ENCODE data around the gene DMWD. TPM values are rescaled to one million over a fixed set of nuclear protein-coding genes. Genes with fewer than 3 reads are reported as not detected.

DMWD gene
- total and polyA plus RNA-seq, 2 of the 13 experiments (the other 11 are each of a cell fraction or from before 2014, with no cell fraction given), result 10.3 to 14.9 TPM

DNA sequence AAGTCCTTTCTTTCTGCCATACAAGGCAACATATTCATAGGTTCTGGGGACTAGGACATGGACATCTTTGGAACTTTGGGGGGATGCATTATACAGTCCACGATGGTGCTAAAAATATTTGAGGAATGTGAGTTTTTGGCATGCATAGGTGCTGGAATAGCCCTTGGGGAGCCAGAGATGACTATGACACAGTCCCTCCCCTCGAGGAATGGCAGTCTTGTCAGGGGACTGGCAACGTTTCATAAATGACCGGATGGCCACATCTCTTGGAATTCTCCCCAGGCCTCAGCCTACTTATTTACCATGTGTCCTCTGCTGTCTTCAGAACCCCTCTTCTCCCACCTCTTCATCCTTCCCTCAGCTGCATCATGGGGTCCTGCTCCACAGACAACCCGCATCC is 45.8 kb downstream of the DMWD start (continued):
- TF ChIP-seq, protein P1, sequence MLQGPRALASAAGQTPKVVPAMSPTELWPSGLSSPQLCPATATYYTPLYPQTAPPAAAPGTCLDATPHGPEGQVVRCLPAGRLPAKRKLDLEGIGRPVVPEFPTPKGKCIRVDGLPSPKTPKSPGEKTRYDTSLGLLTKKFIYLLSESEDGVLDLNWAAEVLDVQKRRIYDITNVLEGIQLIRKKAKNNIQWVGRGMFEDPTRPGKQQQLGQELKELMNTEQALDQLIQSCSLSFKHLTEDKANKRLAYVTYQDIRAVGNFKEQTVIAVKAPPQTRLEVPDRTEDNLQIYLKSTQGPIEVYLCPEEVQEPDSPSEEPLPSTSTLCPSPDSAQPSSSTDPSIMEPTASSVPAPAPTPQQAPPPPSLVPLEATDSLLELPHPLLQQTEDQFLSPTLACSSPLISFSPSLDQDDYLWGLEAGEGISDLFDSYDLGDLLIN (CRISPR knock-in tag; IDR thresholded peaks at IDR 0.05; ENCODE audit: borderline replicate concordance), result no peak
- no peak for TF ChIP-seq MATR3 (CRISPR knock-in tag; IDR thresholded peaks at IDR 0.05)
- TF ChIP-seq, protein P2, sequence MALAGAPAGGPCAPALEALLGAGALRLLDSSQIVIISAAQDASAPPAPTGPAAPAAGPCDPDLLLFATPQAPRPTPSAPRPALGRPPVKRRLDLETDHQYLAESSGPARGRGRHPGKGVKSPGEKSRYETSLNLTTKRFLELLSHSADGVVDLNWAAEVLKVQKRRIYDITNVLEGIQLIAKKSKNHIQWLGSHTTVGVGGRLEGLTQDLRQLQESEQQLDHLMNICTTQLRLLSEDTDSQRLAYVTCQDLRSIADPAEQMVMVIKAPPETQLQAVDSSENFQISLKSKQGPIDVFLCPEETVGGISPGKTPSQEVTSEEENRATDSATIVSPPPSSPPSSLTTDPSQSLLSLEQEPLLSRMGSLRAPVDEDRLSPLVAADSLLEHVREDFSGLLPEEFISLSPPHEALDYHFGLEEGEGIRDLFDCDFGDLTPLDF (CRISPR knock-in tag; IDR thresholded peaks at IDR 0.05), result no peak
- TF ChIP-seq, protein P3, sequence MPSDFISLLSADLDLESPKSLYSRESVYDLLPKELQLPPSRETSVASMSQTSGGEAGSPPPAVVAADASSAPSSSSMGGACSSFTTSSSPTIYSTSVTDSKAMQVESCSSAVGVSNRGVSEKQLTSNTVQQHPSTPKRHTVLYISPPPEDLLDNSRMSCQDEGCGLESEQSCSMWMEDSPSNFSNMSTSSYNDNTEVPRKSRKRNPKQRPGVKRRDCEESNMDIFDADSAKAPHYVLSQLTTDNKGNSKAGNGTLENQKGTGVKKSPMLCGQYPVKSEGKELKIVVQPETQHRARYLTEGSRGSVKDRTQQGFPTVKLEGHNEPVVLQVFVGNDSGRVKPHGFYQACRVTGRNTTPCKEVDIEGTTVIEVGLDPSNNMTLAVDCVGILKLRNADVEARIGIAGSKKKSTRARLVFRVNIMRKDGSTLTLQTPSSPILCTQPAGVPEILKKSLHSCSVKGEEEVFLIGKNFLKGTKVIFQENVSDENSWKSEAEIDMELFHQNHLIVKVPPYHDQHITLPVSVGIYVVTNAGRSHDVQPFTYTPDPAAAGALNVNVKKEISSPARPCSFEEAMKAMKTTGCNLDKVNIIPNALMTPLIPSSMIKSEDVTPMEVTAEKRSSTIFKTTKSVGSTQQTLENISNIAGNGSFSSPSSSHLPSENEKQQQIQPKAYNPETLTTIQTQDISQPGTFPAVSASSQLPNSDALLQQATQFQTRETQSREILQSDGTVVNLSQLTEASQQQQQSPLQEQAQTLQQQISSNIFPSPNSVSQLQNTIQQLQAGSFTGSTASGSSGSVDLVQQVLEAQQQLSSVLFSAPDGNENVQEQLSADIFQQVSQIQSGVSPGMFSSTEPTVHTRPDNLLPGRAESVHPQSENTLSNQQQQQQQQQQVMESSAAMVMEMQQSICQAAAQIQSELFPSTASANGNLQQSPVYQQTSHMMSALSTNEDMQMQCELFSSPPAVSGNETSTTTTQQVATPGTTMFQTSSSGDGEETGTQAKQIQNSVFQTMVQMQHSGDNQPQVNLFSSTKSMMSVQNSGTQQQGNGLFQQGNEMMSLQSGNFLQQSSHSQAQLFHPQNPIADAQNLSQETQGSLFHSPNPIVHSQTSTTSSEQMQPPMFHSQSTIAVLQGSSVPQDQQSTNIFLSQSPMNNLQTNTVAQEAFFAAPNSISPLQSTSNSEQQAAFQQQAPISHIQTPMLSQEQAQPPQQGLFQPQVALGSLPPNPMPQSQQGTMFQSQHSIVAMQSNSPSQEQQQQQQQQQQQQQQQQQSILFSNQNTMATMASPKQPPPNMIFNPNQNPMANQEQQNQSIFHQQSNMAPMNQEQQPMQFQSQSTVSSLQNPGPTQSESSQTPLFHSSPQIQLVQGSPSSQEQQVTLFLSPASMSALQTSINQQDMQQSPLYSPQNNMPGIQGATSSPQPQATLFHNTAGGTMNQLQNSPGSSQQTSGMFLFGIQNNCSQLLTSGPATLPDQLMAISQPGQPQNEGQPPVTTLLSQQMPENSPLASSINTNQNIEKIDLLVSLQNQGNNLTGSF (CRISPR knock-in tag; IDR thresholded peaks at IDR 0.05), result no peak
- TF ChIP-seq PHF20 (CRISPR knock-in tag; IDR thresholded peaks at IDR 0.05), result no peak
- TF ChIP-seq NBN (conservative IDR thresholded peaks at IDR 0.05), result no peak
- TF ChIP-seq CEBPG (CRISPR knock-in tag; IDR thresholded peaks at IDR 0.05), result no peak
- TF ChIP-seq ZNF24 (IDR thresholded peaks at IDR 0.05), result no peak
- TF ChIP-seq RNF2 (conservative IDR thresholded peaks at IDR 0.05; ENCODE audit: low read depth), result no peak
- TF ChIP-seq, protein P4, sequence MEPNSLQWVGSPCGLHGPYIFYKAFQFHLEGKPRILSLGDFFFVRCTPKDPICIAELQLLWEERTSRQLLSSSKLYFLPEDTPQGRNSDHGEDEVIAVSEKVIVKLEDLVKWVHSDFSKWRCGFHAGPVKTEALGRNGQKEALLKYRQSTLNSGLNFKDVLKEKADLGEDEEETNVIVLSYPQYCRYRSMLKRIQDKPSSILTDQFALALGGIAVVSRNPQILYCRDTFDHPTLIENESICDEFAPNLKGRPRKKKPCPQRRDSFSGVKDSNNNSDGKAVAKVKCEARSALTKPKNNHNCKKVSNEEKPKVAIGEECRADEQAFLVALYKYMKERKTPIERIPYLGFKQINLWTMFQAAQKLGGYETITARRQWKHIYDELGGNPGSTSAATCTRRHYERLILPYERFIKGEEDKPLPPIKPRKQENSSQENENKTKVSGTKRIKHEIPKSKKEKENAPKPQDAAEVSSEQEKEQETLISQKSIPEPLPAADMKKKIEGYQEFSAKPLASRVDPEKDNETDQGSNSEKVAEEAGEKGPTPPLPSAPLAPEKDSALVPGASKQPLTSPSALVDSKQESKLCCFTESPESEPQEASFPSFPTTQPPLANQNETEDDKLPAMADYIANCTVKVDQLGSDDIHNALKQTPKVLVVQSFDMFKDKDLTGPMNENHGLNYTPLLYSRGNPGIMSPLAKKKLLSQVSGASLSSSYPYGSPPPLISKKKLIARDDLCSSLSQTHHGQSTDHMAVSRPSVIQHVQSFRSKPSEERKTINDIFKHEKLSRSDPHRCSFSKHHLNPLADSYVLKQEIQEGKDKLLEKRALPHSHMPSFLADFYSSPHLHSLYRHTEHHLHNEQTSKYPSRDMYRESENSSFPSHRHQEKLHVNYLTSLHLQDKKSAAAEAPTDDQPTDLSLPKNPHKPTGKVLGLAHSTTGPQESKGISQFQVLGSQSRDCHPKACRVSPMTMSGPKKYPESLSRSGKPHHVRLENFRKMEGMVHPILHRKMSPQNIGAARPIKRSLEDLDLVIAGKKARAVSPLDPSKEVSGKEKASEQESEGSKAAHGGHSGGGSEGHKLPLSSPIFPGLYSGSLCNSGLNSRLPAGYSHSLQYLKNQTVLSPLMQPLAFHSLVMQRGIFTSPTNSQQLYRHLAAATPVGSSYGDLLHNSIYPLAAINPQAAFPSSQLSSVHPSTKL (CRISPR knock-in tag; IDR thresholded peaks at IDR 0.05), result no peak
- TF ChIP-seq, protein P5, sequence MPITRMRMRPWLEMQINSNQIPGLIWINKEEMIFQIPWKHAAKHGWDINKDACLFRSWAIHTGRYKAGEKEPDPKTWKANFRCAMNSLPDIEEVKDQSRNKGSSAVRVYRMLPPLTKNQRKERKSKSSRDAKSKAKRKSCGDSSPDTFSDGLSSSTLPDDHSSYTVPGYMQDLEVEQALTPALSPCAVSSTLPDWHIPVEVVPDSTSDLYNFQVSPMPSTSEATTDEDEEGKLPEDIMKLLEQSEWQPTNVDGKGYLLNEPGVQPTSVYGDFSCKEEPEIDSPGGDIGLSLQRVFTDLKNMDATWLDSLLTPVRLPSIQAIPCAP (CRISPR knock-in tag; IDR thresholded peaks at IDR 0.05; ENCODE audit: low read depth), result no peak
- no peak for TF ChIP-seq KAT2B (IDR thresholded peaks at IDR 0.05; ENCODE audit: borderline replicate concordance, low read depth, low read length)
- TF ChIP-seq, protein P6, sequence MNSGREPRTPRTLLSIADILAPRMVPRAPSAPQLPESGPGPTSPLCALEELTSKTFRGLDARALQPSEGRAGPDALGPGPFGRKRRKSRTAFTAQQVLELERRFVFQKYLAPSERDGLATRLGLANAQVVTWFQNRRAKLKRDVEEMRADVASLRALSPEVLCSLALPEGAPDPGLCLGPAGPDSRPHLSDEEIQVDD (CRISPR knock-in tag; IDR thresholded peaks at IDR 0.05; ENCODE audit: borderline replicate concordance), result no peak
- no peak for TF ChIP-seq SMYD3 (CRISPR knock-in tag; IDR thresholded peaks at IDR 0.05)
- TF ChIP-seq TRIM24 (CRISPR knock-in tag; IDR thresholded peaks at IDR 0.05), result no peak
- no peak for TF ChIP-seq PAX8 (CRISPR knock-in tag; IDR thresholded peaks at IDR 0.05; ENCODE audit: borderline replicate concordance)
- TF ChIP-seq IKZF1 (IDR thresholded peaks at IDR 0.05), result no peak
